Coronary artery (tissue), 2 donors: Measurements from ENCODE around the gene RALGDS.

ENCODE experiments used
- DNase-seq: peaks from one replicate; pipeline ENCODE4 v3.0.0-alpha.2; 2017; ENCODE audit warnings: low spot score
- H3K27ac ChIP-seq, 2 donors: fragments of 200-600 bp; sonication (generic); one replicate each; pipeline ENCODE4 v1.5.1; 2016 to 2019
- H3K4me3 ChIP-seq: fragments of 200-600 bp; sonication (generic); 2 replicates; pipeline ENCODE4 v1.5.1; 2016; ENCODE audit warnings: mild to moderate bottlenecking, moderate library complexity
- CTCF ChIP-seq: fragments of 200-600 bp; sonication (generic); IDR thresholded peaks from one replicate; pipeline ENCODE4 v1.5.1; 2019; ENCODE audit warnings: antibody characterized with exemption

RALGDS gene

GRCh38 chr9:133067813-133068212 lies 53.2 kb downstream of the RALGDS start:
- Histone ChIP-seq H3K4me3 (no peak overlapping the region), H3K27ac (no peak overlapping the region)
- TF ChIP-seq CTCF = no peak
- DNase-seq = no peak

- no peak for DNase-seq
- TF ChIP-seq CTCF = no peak
- no peak overlapping the region for H3K4me3 ChIP-seq
- H3K27ac ChIP-seq = no peak overlapping the region
Measured at GRCh38 chr9:133067006-133067405, 54.0 kb downstream of the RALGDS start.

GRCh38 chr9:133066181-133066983 lies 54.7 kb downstream of the RALGDS start:
- Histone ChIP-seq H3K27ac (no peak overlapping the region), H3K4me3 (no peak overlapping the region)
- no peak for TF ChIP-seq CTCF
- no peak for DNase-seq

- no peak for DNase-seq
- H3K27ac ChIP-seq = no peak overlapping the region
- TF ChIP-seq CTCF = no peak
- no peak overlapping the region for H3K4me3 ChIP-seq
Measured at GRCh38 chr9:133065070-133065388, 56.0 kb downstream of the RALGDS start.

- no peak for DNase-seq
- Histone ChIP-seq H3K27ac (no peak overlapping the region), H3K4me3 (no peak overlapping the region)
- TF ChIP-seq CTCF = no peak
Measured at GRCh38 chr9:133064241-133065069, 56.6 kb downstream of the RALGDS start.

GRCh38 chr9:133063500-133064231 lies 57.4 kb downstream of the RALGDS start:
- no peak for DNase-seq

More at GRCh38 chr9:133063500-133064231, 57.4 kb downstream of the RALGDS start:
- H3K4me3 ChIP-seq = no peak overlapping the region
- no peak overlapping the region for H3K27ac ChIP-seq
- no peak for TF ChIP-seq CTCF
